ENCODE measurements around the gene SLC9A2.

GRCh38 chr2:102703748-102704147 is 84.4 kb downstream of the SLC9A2 start:
- no peak for TF ChIP-seq POLR2AphosphoS5 (IDR thresholded peaks at IDR 0.05; ENCODE audit: low read depth, low read length)
- no peak for TF ChIP-seq POLR2A (IDR thresholded peaks at IDR 0.05; ENCODE audit: low read depth, low read length)
- TF ChIP-seq TAF1 (IDR thresholded peaks at IDR 0.05; ENCODE audit: low read depth, low read length) = no peak

Measured in GM12891 (cell line).